Stomach (tissue), 9 donors: ENCODE measurements around the gene CLECL1. TPM values are rescaled to one million over a fixed set of nuclear protein-coding genes. Genes with fewer than 3 reads are reported as not detected.

Source experiments
- DNase-seq, 2 donors: peaks; one replicate each; pipeline versions ENCODE4 v3.0.0 to v3.0.0-alpha.2; 2013 to 2019
- H3K27ac ChIP-seq, 5 donors: fragments of 200-600 bp in 4 of 5; sonication (generic) in 4 of 5; one replicate each; pipeline ENCODE4 v1.5.1; 2013 to 2019; ENCODE audit warnings: mild to moderate bottlenecking in 1 of 5, moderate library complexity in 1 of 5
- H3K27me3 ChIP-seq, 3 donors: fragments of 200-600 bp; sonication (generic); one replicate each; pipeline ENCODE4 v1.5.1; 2017 to 2019; ENCODE audit warnings: mixed run types in 1 of 3
- H3K36me3 ChIP-seq, 4 donors: fragments of 200-600 bp; sonication (generic); 1 replicate in 3 of 4; 2 replicates in 1 of 4; pipeline ENCODE4 v1.5.1; 2016 to 2019
- H3K4me1 ChIP-seq, 4 donors: fragments of 200-600 bp; sonication (generic); one replicate each; pipeline ENCODE4 v1.5.1; 2016 to 2019
- H3K4me3 ChIP-seq, 4 donors: fragments of 200-600 bp; sonication (generic) in 3 of 4; one replicate each; pipeline ENCODE4 v1.5.1; 2016 to 2019; ENCODE audit warnings: mild to moderate bottlenecking in 1 of 4
- H3K9me3 ChIP-seq, 4 donors: fragments of 200-600 bp; sonication (generic); one replicate each; pipeline ENCODE4 v1.5.1; 2016 to 2019
- EP300 ChIP-seq: sonication (generic); formaldehyde crosslinking; IDR thresholded peaks from one replicate; pipeline ENCODE4 v1.6.1; 2017; ENCODE audit warnings: antibody characterized with exemption
- POLR2A ChIP-seq, 4 donors: fragments of 450-650 bp; IDR thresholded peaks; one replicate each; pipeline ENCODE4 v1.6.1; 2016; ENCODE audit warnings: antibody characterized with exemption in 4 of 4, control low read depth in 2 of 4, mild to moderate bottlenecking in 1 of 4, moderate library complexity in 1 of 4
- POLR2AphosphoS5 ChIP-seq, 3 donors: sonication (generic); formaldehyde crosslinking; IDR thresholded peaks; one replicate each; pipeline ENCODE4 v1.6.1; 2016; ENCODE audit warnings: antibody characterized with exemption in 3 of 3
- WGBS, 5 donors: extraction: QIAGEN DNeasy Blood & Tissue Kit in 3 of 5; methylation state at CpG; one replicate each; pipeline versions ENCODE4 v1.1.5 to v1.1.7; 2013 to 2018; 5-methylcytosine and 5-hydroxymethylcytosine counted together
- intact Hi-C: fragments of 100-400 bp; cut with DNase I; formaldehyde crosslinking; loops from one replicate; pipeline ENCODE4 v1.15.1; 2023; ENCODE audit warnings: low total_unique reads
- polyA plus RNA-seq, 3 donors: library from polyadenylated mRNA; stranded (reverse); fragments of 200-250 nt; gene quantifications; one replicate each; pipeline ENCODE4 v1.2.3, GENCODE V29; 2013
- total RNA-seq, 5 donors: library from RNA; depleted of rRNA; stranded (reverse); fragments of >200 nt; gene quantifications; one replicate each; pipeline versions ENCODE4 v1.1.0 to v1.2.3, GENCODE V29; 2014 to 2016
- TF ChIP-seq, protein P1 (sequence below), 7 experiments: fragments of 450-650 bp in 4 of 7; fragments of 200-600 bp in 3 of 7; sonication (generic) in 3 of 7; IDR thresholded peaks; one replicate each; pipeline ENCODE4 v1.5.1; 2016 to 2019; ENCODE audit warnings: antibody characterized with exemption in 7 of 7, control low read depth in 2 of 7, mild to moderate bottlenecking in 1 of 7
- donor health status: healthy with polysubstance abuse.
- donor health status: Bipolar disorder and iron deficiency.
- donor health status: healthy.

Gene CLECL1
- total and polyA plus RNA-seq, 8 donors = 1.0 to 3.5 (median 1.7) TPM; not detected in 5

DNA sequence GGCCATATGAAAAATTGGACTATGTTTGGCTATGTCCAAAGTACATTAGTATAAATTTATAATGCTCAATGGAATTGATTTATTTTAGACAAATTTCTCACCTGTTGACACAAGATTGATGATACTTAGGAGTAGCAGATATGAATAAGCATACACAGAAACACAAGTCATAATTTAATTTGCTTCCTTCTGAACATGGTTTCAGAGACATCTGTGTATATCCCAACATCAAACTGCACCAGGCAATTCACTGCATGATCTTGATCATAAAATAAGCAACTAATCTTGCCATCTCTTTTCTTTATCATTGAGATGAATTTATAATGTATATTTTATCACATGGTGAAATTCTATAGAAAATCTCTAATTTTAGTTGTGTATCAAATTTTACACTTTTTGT, 3.8 kb downstream of the CLECL1 start:
- H3K27ac ChIP-seq = peak overlapping the region in 1 of 5 donors; percentile 68
- DNase-seq = no peak
- no peaks in the 10 kb centered on the region for H3K27me3 ChIP-seq
- no peak overlapping the region for H3K4me3 ChIP-seq
- no peaks in the 10 kb centered on the region for H3K4me1 ChIP-seq
- no peaks in the 10 kb centered on the region for H3K9me3 ChIP-seq
- TF ChIP-seq POLR2A (IDR thresholded peaks at IDR 0.05) = no peak
- TF ChIP-seq EP300 = no peak
- TF ChIP-seq, protein P1, sequence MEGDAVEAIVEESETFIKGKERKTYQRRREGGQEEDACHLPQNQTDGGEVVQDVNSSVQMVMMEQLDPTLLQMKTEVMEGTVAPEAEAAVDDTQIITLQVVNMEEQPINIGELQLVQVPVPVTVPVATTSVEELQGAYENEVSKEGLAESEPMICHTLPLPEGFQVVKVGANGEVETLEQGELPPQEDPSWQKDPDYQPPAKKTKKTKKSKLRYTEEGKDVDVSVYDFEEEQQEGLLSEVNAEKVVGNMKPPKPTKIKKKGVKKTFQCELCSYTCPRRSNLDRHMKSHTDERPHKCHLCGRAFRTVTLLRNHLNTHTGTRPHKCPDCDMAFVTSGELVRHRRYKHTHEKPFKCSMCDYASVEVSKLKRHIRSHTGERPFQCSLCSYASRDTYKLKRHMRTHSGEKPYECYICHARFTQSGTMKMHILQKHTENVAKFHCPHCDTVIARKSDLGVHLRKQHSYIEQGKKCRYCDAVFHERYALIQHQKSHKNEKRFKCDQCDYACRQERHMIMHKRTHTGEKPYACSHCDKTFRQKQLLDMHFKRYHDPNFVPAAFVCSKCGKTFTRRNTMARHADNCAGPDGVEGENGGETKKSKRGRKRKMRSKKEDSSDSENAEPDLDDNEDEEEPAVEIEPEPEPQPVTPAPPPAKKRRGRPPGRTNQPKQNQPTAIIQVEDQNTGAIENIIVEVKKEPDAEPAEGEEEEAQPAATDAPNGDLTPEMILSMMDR (IDR thresholded peaks at IDR 0.05) = no peak
- no peak for TF ChIP-seq POLR2AphosphoS5 (IDR thresholded peaks at IDR 0.05)
- no peaks in the 10 kb centered on the region for H3K36me3 ChIP-seq
- intact Hi-C loops = no loop called here

DNA sequence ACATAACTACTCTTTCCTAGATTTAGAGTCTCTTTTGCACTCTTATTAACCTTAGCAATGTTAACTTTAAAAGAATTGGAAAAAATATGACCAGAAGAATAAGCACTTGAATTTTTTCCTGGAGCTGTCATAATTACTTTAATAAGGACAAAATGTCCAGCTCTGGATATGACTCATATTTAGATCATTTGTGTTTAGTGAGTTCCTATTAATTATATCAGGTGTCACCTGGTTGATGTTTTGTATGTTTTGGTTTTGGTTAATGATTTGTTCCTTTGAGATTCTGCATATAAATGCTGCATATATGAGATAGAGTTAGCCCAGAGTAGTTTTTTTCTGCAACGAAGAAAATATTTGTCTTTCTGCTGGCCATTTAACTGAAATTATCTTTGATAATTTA, 5.1 kb downstream of the CLECL1 start:
- no peak for DNase-seq
- Histone ChIP-seq H3K27me3 (no peaks in the 10 kb centered on the region), H3K36me3 (no peaks in the 10 kb centered on the region), H3K9me3 (no peaks in the 10 kb centered on the region), H3K27ac (no peak overlapping the region), H3K4me3 (no peak overlapping the region), H3K4me1 (no peaks in the 10 kb centered on the region)
- TF ChIP-seq, protein P1 (IDR thresholded peaks at IDR 0.05) = no peak
- TF ChIP-seq POLR2AphosphoS5 (IDR thresholded peaks at IDR 0.05) (no peak), POLR2A (IDR thresholded peaks at IDR 0.05) (no peak), EP300 (no peak)
- 49 to 63% (median 55%) methylated on average over 1 of the region's 1 CpG for WGBS, 5 donors
- intact Hi-C loops = no loop called here

DNA sequence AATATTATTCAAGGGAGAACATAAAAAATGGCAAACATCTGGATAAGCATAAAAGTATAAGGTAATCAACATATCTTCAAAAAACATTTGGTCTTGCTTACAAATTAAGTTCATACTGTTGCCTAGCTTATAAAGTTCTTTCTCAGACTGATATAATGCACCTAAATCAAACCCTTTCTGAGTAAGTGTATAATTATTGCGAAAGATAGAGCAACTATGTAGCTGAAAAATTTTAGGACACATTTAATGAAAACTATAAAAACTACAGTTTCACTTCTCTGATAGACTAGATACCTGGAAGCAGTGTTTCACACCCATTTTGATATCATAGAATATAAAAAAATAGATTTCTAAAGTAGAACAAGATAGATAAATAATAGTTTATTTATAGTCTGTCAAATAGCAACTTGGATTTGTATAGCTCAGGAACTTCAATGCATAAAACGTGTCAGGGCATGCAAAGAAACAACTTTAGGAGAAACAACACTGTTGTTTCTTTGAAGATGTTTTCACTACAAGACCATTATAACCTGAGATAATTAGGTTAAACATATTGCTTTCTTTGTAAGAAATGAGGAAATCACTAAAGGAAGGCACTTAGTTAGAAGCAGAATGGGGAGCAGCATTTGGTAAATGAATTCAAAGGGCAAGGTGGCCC, 7.6 kb downstream of the CLECL1 start:
- TF ChIP-seq EP300 = no peak
- no peak for TF ChIP-seq POLR2A (IDR thresholded peaks at IDR 0.05)
- no peak for TF ChIP-seq POLR2AphosphoS5 (IDR thresholded peaks at IDR 0.05)
- TF ChIP-seq, protein P1 (IDR thresholded peaks at IDR 0.05) = no peak
- no peak for DNase-seq
- intact Hi-C loops = no loop called here
- Histone ChIP-seq H3K4me1 (peaks cover 0 to 17% (median 13%) of the 10 kb centered on the region in 4 donors), H3K4me3 (no peak overlapping the region), H3K36me3 (no peaks in the 10 kb centered on the region), H3K27ac (no peak overlapping the region), H3K27me3 (no peaks in the 10 kb centered on the region), H3K9me3 (no peaks in the 10 kb centered on the region)
- 61 to 89% (median 67%) methylated on average over 2 of the region's 2 CpGs for WGBS, 5 donors

DNA sequence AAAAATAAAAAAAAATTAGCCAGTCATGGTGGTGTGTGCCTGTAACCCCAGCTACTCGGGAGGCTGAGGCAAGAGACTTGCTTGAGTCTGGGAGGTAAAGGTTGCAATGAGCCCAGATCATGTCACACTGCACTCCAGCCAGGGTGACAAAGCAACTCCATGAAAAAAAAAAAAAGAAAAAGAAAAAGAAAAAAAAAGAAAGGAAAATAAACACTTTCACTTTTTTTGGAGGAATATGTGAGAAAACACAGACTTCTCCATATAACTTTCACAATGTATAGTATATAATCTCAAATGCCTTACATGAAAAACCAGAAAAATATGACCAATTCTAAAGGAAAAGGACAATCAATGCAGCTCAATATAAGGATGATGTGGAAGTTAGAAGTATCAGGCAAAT, 8.9 kb downstream of the CLECL1 start:
- Histone ChIP-seq H3K4me3 (no peak overlapping the region), H3K27ac (peak overlapping the region in 1 of 5 donors; percentile 33), H3K36me3 (no peaks in the 10 kb centered on the region), H3K27me3 (no peaks in the 10 kb centered on the region), H3K4me1 (peaks cover 0 to 17% (median 13%) of the 10 kb centered on the region in 4 donors), H3K9me3 (no peaks in the 10 kb centered on the region)
- intact Hi-C loops = no loop called here
- TF ChIP-seq EP300 (no peak), POLR2AphosphoS5 (IDR thresholded peaks at IDR 0.05) (no peak), POLR2A (IDR thresholded peaks at IDR 0.05) (no peak)
- TF ChIP-seq, protein P1 (IDR thresholded peaks at IDR 0.05) = no peak
- DNase-seq = no peak
- WGBS, 5 donors = 89 to 97% (median 94%) methylated on average over 1 of the region's 1 CpG
